PC-3 (cell line): ENCODE data around the gene COL4A5. TPM values are rescaled to one million over a fixed set of nuclear protein-coding genes. Genes with fewer than 3 reads are reported as not detected.

Source experiments
- ATAC-seq: fragments of 200-7000 bp; cut with Tn5 transposase; 2 replicates; pipeline ENCODE4 v1.9.1; 2020; ENCODE audit warnings: mild to moderate bottlenecking, moderate library complexity
- BruUV-seq: library from RNA; stranded (reverse); fragments of 400-500 nt; replicated peaks from 2 replicates; lab custom pipeline; 2021; lab: Mats Ljungman, UMichigan
- CTCF ChIA-PET: fragments of 300-600 bp; sonication (Branson Sonifier 250); formaldehyde crosslinking; loops from one replicate; lab custom pipeline; 2022; ENCODE audit warnings: antibody characterized with exemption; lab: Charles Lee
- POLR2A ChIA-PET: fragments of 300-600 bp; sonication (Branson Sonifier 250); formaldehyde crosslinking; loops from one replicate; lab custom pipeline; 2022; ENCODE audit warnings: antibody characterized with exemption; ENCODE audit not compliant: unreplicated experiment; lab: Charles Lee
- DNase-seq: peaks from one replicate; pipeline ENCODE4 v3.0.0-alpha.2; 2015
- H2AFZ ChIP-seq: fragments of 300-600 bp; sonication (generic); 2 replicates; pipeline ENCODE4 v1.6.0; 2016; ENCODE audit warnings: antibody characterized with exemption, low read length
- H3F3A ChIP-seq: fragments of 300-600 bp; sonication (generic); one replicate; pipeline ENCODE4 v1.6.0; 2017; ENCODE audit warnings: antibody characterized with exemption, low read length, control low read depth, mild to moderate bottlenecking; ENCODE audit not compliant: unreplicated experiment
- H3K27ac ChIP-seq: fragments of 300-600 bp; sonication (generic); 2 replicates; pipeline ENCODE4 v1.5.1; 2016; ENCODE audit warnings: mild to moderate bottlenecking, low read length
- H3K27me3 ChIP-seq: fragments of 300-600 bp; sonication (generic); 2 replicates; pipeline ENCODE4 v1.6.1; 2016; ENCODE audit warnings: low read length, mixed read lengths
- H3K36me3 ChIP-seq: fragments of 300-600 bp; sonication (generic); 2 replicates; pipeline ENCODE4 v1.6.1; 2016; ENCODE audit warnings: low read depth, mixed run types, low read length, mixed read lengths
- H3K4me1 ChIP-seq: fragments of 300-600 bp; sonication (generic); 2 replicates; pipeline ENCODE4 v1.5.1; 2016; ENCODE audit warnings: low read length; ENCODE audit not compliant: insufficient read depth
- H3K4me2 ChIP-seq: fragments of 300-600 bp; sonication (generic); 2 replicates; pipeline ENCODE4 v1.6.0; 2016; ENCODE audit warnings: low read length
- H3K4me3 ChIP-seq: fragments of 300-600 bp; sonication (generic); 2 replicates; pipeline ENCODE4 v1.5.1; 2016; ENCODE audit warnings: mild to moderate bottlenecking, low read length, mixed read lengths
- H3K79me2 ChIP-seq: fragments of 300-600 bp; sonication (generic); 2 replicates; pipeline ENCODE4 v1.6.1; 2017; ENCODE audit warnings: low read length, mixed read lengths
- H3K9ac ChIP-seq: fragments of 300-600 bp; sonication (generic); 2 replicates; pipeline ENCODE4 v1.6.0; 2016; ENCODE audit warnings: mild to moderate bottlenecking, low read length
- H3K9me2 ChIP-seq: fragments of 300-600 bp; sonication (generic); replicated peaks from 2 replicates; pipeline ENCODE4 v1.6.1; 2016; ENCODE audit warnings: mixed run types, low read length, mixed read lengths
- H3K9me3 ChIP-seq: fragments of 300-600 bp; sonication (generic); 2 replicates; pipeline ENCODE4 v1.6.1; 2016; ENCODE audit warnings: low read length, mixed read lengths
- H4K20me1 ChIP-seq: fragments of 300-600 bp; sonication (generic); 2 replicates; pipeline ENCODE4 v1.6.1; 2016; ENCODE audit warnings: low read length, mixed read lengths
- EZH2 ChIP-seq: fragments of 300-600 bp; sonication (generic); IDR thresholded peaks from one replicate; pipeline ENCODE4 v1.6.1; 2017; ENCODE audit warnings: antibody characterized with exemption, mild to moderate bottlenecking, low read length; ENCODE audit not compliant: unreplicated experiment
- EZH2phosphoT487 ChIP-seq: fragments of 300-600 bp; sonication (generic); IDR thresholded peaks from 2 replicates; pipeline ENCODE4 v1.6.1; 2018; ENCODE audit warnings: mild to moderate bottlenecking, antibody characterized with exemption, low read length, borderline replicate concordance
- intact Hi-C: fragments of 100-400 bp; cut with micrococcal nuclease; formaldehyde crosslinking; loops from 2 replicates; pipeline ENCODE4 v1.9.0; 2023
- total RNA-seq: library from RNA; depleted of rRNA; stranded (reverse); fragments of >200 nt; gene quantifications from 2 replicates; pipeline ENCODE4 v1.2.3, GENCODE V29; 2014
- TF ChIP-seq, protein P1 (sequence below): fragments of 300-600 bp; sonication (generic); conservative IDR thresholded peaks from 2 replicates; pipeline ENCODE4 v1.5.1; 2017; ENCODE audit warnings: antibody characterized with exemption, low read depth, mild to moderate bottlenecking, low read length

The COL4A5 gene
- total RNA-seq, 1 experiment from 2014 or later, result 30.0 TPM

DNA sequence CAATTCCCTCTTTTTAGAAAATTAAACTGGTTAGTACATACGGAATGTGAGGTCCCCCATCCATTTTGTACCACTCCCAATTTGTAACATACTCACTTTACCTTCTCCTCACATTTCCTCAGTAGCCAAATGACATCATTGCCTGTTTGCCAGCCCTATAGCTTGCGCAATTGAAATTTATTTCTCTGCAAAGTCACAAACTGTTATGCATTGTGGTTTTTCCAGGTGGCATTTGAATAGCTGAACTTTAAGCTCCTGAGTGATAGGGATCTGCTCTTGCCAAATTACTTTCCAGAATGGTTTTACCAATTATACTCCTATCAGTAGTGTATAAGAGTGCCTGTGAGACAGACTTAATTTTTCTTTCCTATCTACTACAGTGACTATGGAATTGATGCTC is 7.7 kb downstream of the COL4A5 start:
- H3K9me2 ChIP-seq, result no peaks in the 10 kb centered on the region
- BruUV-seq, result no TSS peak
- H3K9ac ChIP-seq, result 0 out of 2 replicates have a peak overlapping the region, but pooled peaks have one; percentile 14
- peak overlapping the region; percentile 59 for H3K27ac ChIP-seq
- ChIA-PET CTCF (no interaction called here), POLR2A (no interaction called here)
- peaks cover 77% of the 10 kb centered on the region for H3K79me2 ChIP-seq
- H3K4me1 ChIP-seq, result peaks cover 28% of the 10 kb centered on the region
- TF ChIP-seq EZH2, result no peak
- TF ChIP-seq, protein P1, sequence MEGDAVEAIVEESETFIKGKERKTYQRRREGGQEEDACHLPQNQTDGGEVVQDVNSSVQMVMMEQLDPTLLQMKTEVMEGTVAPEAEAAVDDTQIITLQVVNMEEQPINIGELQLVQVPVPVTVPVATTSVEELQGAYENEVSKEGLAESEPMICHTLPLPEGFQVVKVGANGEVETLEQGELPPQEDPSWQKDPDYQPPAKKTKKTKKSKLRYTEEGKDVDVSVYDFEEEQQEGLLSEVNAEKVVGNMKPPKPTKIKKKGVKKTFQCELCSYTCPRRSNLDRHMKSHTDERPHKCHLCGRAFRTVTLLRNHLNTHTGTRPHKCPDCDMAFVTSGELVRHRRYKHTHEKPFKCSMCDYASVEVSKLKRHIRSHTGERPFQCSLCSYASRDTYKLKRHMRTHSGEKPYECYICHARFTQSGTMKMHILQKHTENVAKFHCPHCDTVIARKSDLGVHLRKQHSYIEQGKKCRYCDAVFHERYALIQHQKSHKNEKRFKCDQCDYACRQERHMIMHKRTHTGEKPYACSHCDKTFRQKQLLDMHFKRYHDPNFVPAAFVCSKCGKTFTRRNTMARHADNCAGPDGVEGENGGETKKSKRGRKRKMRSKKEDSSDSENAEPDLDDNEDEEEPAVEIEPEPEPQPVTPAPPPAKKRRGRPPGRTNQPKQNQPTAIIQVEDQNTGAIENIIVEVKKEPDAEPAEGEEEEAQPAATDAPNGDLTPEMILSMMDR, result no peak
- intact Hi-C loops, result loop anchor here (10.0 kb wide), 1 partner anchor 223 kb away; no protein-coding TSS in a partner anchor
- H3K36me3 ChIP-seq, result peaks cover 9% of the 10 kb centered on the region
- H3K27me3 ChIP-seq, result no peaks in the 10 kb centered on the region
- H3K4me2 ChIP-seq, result peak overlapping the region; percentile 38
- no peaks in the 10 kb centered on the region for H3F3A ChIP-seq
- peaks cover under 1% of the 10 kb centered on the region; the same call in 1 of the 2 replicates for H4K20me1 ChIP-seq
- H2AFZ ChIP-seq, result no peak overlapping the region
- no peak for ATAC-seq
- H3K9me3 ChIP-seq, result no peaks in the 10 kb centered on the region
- no peak overlapping the region for H3K4me3 ChIP-seq
- DNase-seq, result peak; percentile 68

DNA sequence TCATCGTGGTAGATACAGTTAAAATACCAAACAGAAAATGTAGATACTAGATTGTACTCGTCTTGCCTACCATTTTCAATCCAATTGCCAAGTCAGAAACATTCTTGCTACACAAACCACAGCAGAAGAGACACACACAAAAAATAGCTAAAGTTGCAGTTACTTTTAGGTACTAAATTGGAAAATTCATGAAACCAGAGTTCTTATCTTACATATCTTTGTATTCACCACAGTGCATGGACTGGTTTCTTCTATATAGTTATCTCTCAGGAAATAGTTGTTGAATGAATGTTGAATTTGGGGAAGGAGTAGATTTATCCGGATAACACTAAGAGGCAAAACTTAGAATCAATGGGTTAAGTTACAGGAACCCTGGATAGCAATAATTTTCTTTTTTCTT is 14.2 kb downstream of the COL4A5 start:
- intact Hi-C loops, result no loop called here
- no TSS peak for BruUV-seq
- CTCF ChIA-PET, result no interaction called here
- no peaks in the 10 kb centered on the region for H3K9me3 ChIP-seq
- no peak overlapping the region for H3K27ac ChIP-seq
- no peaks in the 10 kb centered on the region for H3K27me3 ChIP-seq
- ATAC-seq, result no peak
- DNase-seq, result no peak
- H3K4me3 ChIP-seq, result no peak overlapping the region
- no peaks in the 10 kb centered on the region for H3K36me3 ChIP-seq
- POLR2A ChIA-PET, result no interaction called here
- no peaks in the 10 kb centered on the region for H4K20me1 ChIP-seq
- TF ChIP-seq EZH2phosphoT487, result no peak
- TF ChIP-seq, protein P1, result no peak
- no peak for TF ChIP-seq EZH2
- H3K9ac ChIP-seq, result no peak overlapping the region
- H3F3A ChIP-seq, result no peaks in the 10 kb centered on the region
- peaks cover 10% of the 10 kb centered on the region for H3K4me1 ChIP-seq
- peaks cover 52% of the 10 kb centered on the region for H3K79me2 ChIP-seq
- H3K9me2 ChIP-seq, result no peaks in the 10 kb centered on the region
- H2AFZ ChIP-seq, result no peak overlapping the region
- no peak overlapping the region for H3K4me2 ChIP-seq

DNA sequence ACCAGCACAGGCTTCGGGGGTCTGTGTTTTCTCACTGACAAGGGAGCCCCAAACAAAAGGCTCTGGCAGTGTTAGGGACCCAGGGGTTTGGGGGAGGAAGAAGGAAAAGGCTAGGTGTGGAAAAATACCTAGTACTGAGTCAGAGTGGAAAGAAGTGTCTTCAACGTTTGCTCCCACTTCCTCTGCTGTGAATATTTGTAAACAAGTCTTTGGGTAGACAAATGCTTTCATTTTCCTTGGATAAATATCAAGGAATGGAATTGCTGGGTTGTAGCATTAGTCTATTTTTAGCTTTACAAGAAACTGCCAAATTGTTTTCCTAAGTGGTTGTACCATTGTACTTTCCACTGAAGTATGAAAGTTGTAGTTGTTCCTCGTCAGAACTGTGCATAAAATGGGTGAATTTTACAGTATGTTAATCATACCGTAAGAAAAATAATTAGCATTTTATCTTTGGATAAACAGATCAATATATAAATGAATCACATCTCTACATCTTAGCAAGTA is 17.4 kb downstream of the COL4A5 start:
- Histone ChIP-seq H3F3A (no peaks in the 10 kb centered on the region), H3K27ac (no peak overlapping the region), H4K20me1 (no peaks in the 10 kb centered on the region), H3K9ac (no peak overlapping the region), H3K27me3 (no peaks in the 10 kb centered on the region), H2AFZ (peak overlapping the region; percentile 40; the same call in 1 of the 2 replicates), H3K9me3 (no peaks in the 10 kb centered on the region), H3K4me2 (0 out of 2 replicates have a peak overlapping the region, but pooled peaks have one; percentile 6), H3K4me1 (peaks cover 6% of the 10 kb centered on the region), H3K9me2 (no peaks in the 10 kb centered on the region), H3K36me3 (no peaks in the 10 kb centered on the region), H3K4me3 (no peak overlapping the region), H3K79me2 (peaks cover 36% of the 10 kb centered on the region)
- ChIA-PET CTCF (no interaction called here), POLR2A (no interaction called here)
- ATAC-seq (no peak), DNase-seq (no peak)
- no TSS peak for BruUV-seq
- TF ChIP-seq, protein P1, result no peak
- no peak for TF ChIP-seq EZH2phosphoT487
- intact Hi-C loops, result no loop called here
